ENCODE results near the gene HDAC4.

HDAC4 gene

GRCh38 chr2:239017491-239018098 is 383.2 kb downstream of the HDAC4 start:
- Histone ChIP-seq H3K9ac (ENCODE audit: low read length) (no peak overlapping the region), H3K9me2 (ENCODE audit: low read depth, low read length) (no peaks in the 10 kb centered on the region), H3K27ac (ENCODE audit: low read depth, low read length, poor library complexity, severe bottlenecking) (no peak overlapping the region), H3K79me2 (ENCODE audit: insufficient read depth, low read length) (no peaks in the 10 kb centered on the region), H2AFZ (ENCODE audit: low read length) (no peak overlapping the region), H4K20me1 (ENCODE audit: insufficient read depth, low read length) (no peaks in the 10 kb centered on the region), H3K9me3 (ENCODE audit: low read length) (no peaks in the 10 kb centered on the region), H3K27me3 (ENCODE audit: insufficient read depth, low read length) (no peaks in the 10 kb centered on the region), H3K4me1 (ENCODE audit: insufficient read depth, low read length, severe bottlenecking) (no peaks in the 10 kb centered on the region), H3K4me2 (ENCODE audit: low read length) (no peak overlapping the region), H3K4me3 (ENCODE audit: low read depth, low read length, poor library complexity, severe bottlenecking) (no peak overlapping the region), H3K36me3 (ENCODE audit: insufficient read depth, low read length) (no peaks in the 10 kb centered on the region), H3F3A (ENCODE audit: insufficient read depth, low read length) (no peaks in the 10 kb centered on the region)
- TF ChIP-seq CTCF (IDR thresholded peaks at IDR 0.05; ENCODE audit: low read length) (no peak), EZH2 (IDR thresholded peaks at IDR 0.05; ENCODE audit: borderline replicate concordance, low read length) (no peak)

- Histone ChIP-seq H3K27ac (ENCODE audit: low read depth, low read length, poor library complexity, severe bottlenecking) (no peak overlapping the region), H3K9me3 (ENCODE audit: low read length) (no peaks in the 10 kb centered on the region), H3K79me2 (ENCODE audit: insufficient read depth, low read length) (no peaks in the 10 kb centered on the region), H3K36me3 (ENCODE audit: insufficient read depth, low read length) (no peaks in the 10 kb centered on the region), H3F3A (ENCODE audit: insufficient read depth, low read length) (no peaks in the 10 kb centered on the region), H2AFZ (ENCODE audit: low read length) (no peak overlapping the region), H3K4me3 (ENCODE audit: low read depth, low read length, poor library complexity, severe bottlenecking) (no peak overlapping the region), H4K20me1 (ENCODE audit: insufficient read depth, low read length) (no peaks in the 10 kb centered on the region), H3K9ac (ENCODE audit: low read length) (no peak overlapping the region), H3K4me2 (ENCODE audit: low read length) (no peak overlapping the region), H3K27me3 (ENCODE audit: insufficient read depth, low read length) (peaks cover 8% of the 10 kb centered on the region; the same call in 1 of the 2 replicates), H3K9me2 (ENCODE audit: low read depth, low read length) (no peaks in the 10 kb centered on the region), H3K4me1 (ENCODE audit: insufficient read depth, low read length, severe bottlenecking) (no peaks in the 10 kb centered on the region)
- no peak for TF ChIP-seq EZH2 (IDR thresholded peaks at IDR 0.05; ENCODE audit: borderline replicate concordance, low read length)
- no peak for TF ChIP-seq CTCF (IDR thresholded peaks at IDR 0.05; ENCODE audit: low read length)
Observed at GRCh38 chr2:239015901-239016675, 384.7 kb downstream of the HDAC4 start.

GRCh38 chr2:239015218-239015900 is 385.5 kb downstream of the HDAC4 start:
- Histone ChIP-seq H3F3A (ENCODE audit: insufficient read depth, low read length) (no peaks in the 10 kb centered on the region), H3K27ac (ENCODE audit: low read depth, low read length, poor library complexity, severe bottlenecking) (no peak overlapping the region), H3K9ac (ENCODE audit: low read length) (no peak overlapping the region), H3K27me3 (ENCODE audit: insufficient read depth, low read length) (peaks cover 8% of the 10 kb centered on the region; the same call in 1 of the 2 replicates), H3K9me2 (ENCODE audit: low read depth, low read length) (no peaks in the 10 kb centered on the region), H3K79me2 (ENCODE audit: insufficient read depth, low read length) (no peaks in the 10 kb centered on the region), H3K4me2 (ENCODE audit: low read length) (no peak overlapping the region), H3K4me1 (ENCODE audit: insufficient read depth, low read length, severe bottlenecking) (no peaks in the 10 kb centered on the region), H4K20me1 (ENCODE audit: insufficient read depth, low read length) (no peaks in the 10 kb centered on the region), H3K36me3 (ENCODE audit: insufficient read depth, low read length) (no peaks in the 10 kb centered on the region), H3K4me3 (ENCODE audit: low read depth, low read length, poor library complexity, severe bottlenecking) (no peak overlapping the region), H2AFZ (ENCODE audit: low read length) (no peak overlapping the region), H3K9me3 (ENCODE audit: low read length) (no peaks in the 10 kb centered on the region)
- TF ChIP-seq CTCF (IDR thresholded peaks at IDR 0.05; ENCODE audit: low read length): no peak
- no peak for TF ChIP-seq EZH2 (IDR thresholded peaks at IDR 0.05; ENCODE audit: borderline replicate concordance, low read length)
